Neural cell (in vitro differentiated cells): Measurements from ENCODE around the gene GSK3B. TPM values are rescaled to one million over a fixed set of nuclear protein-coding genes. Genes with fewer than 3 reads are reported as not detected.

Source experiments
- H2AFZ ChIP-seq: fragments of 200-600, 300-800 bp; sonication (generic), shearing (Covaris generic); 2 replicates; pipeline ENCODE4 v1.6.0; 2014; ENCODE audit warnings: low read depth, mild to moderate bottlenecking, antibody characterized with exemption, low read length, moderate library complexity
- H3F3A ChIP-seq: fragments of 200-600 bp; shearing (Covaris generic); 2 replicates; pipeline ENCODE4 v1.6.1; 2016; ENCODE audit warnings: mild to moderate bottlenecking, moderate library complexity, mixed read lengths, antibody characterized with exemption, low read length; ENCODE audit not compliant: insufficient read depth, poor library complexity, severe bottlenecking
- H3K27ac ChIP-seq: fragments of 200-600, 300-800 bp; sonication (generic), shearing (Covaris generic); 2 replicates; pipeline ENCODE4 v1.5.1; 2014; ENCODE audit warnings: mild to moderate bottlenecking, low read length, moderate library complexity
- H3K27me3 ChIP-seq: fragments of 300-800, 200-600 bp; sonication (generic), shearing (Covaris generic); 2 replicates; pipeline ENCODE4 v1.6.0; 2014; ENCODE audit warnings: mild to moderate bottlenecking, low read depth, low read length, moderate library complexity; ENCODE audit not compliant: insufficient read depth
- H3K36me3 ChIP-seq: fragments of 300-800, 200-600 bp; sonication (generic), shearing (Covaris generic); 2 replicates; pipeline ENCODE4 v1.5.1; 2014; ENCODE audit warnings: mild to moderate bottlenecking, antibody characterized with exemption, low read length, moderate library complexity; ENCODE audit not compliant: insufficient read depth
- H3K4me2 ChIP-seq: fragments of 300-800, 200-600 bp; sonication (generic), shearing (Covaris generic); 2 replicates; pipeline ENCODE4 v1.6.0; 2014; ENCODE audit warnings: mild to moderate bottlenecking, low read length
- H3K4me3 ChIP-seq: fragments of 300-800, 200-600 bp; sonication (generic), shearing (Covaris generic); 2 replicates; pipeline ENCODE4 v1.5.1; 2014; ENCODE audit warnings: mild to moderate bottlenecking, low read length, moderate library complexity
- H3K79me2 ChIP-seq: fragments of 200-600 bp; shearing (Covaris generic); replicated peaks from 2 replicates; pipeline ENCODE4 v1.6.0; 2014; ENCODE audit warnings: mild to moderate bottlenecking, low read length, moderate library complexity; ENCODE audit not compliant: insufficient read depth
- H3K9ac ChIP-seq: fragments of 300-800, 200-600 bp; sonication (generic), shearing (Covaris generic); 2 replicates; pipeline ENCODE4 v1.6.1; 2016; ENCODE audit warnings: mild to moderate bottlenecking, low read length, mixed read lengths
- H3K9me2 ChIP-seq: fragments of 200-600 bp; shearing (Covaris generic); 2 replicates; pipeline ENCODE4 v1.6.1; 2016; ENCODE audit warnings: mild to moderate bottlenecking, low read length, mixed read lengths; ENCODE audit not compliant: insufficient read depth
- H3K9me3 ChIP-seq: fragments of 200-600, 300-800 bp; sonication (generic), shearing (Covaris generic); 2 replicates; pipeline ENCODE4 v1.6.1; 2016; ENCODE audit warnings: mild to moderate bottlenecking, mixed run types, low read length, moderate library complexity, mixed read lengths
- H4K20me1 ChIP-seq: fragments of 200-600 bp; shearing (Covaris generic); 2 replicates; pipeline ENCODE4 v1.6.1; 2016; ENCODE audit warnings: mild to moderate bottlenecking, mixed run types; ENCODE audit not compliant: insufficient read depth
- EP300 ChIP-seq: fragments of 450-650 bp; conservative IDR thresholded peaks from 2 replicates; pipeline ENCODE4 v1.6.1; 2014; ENCODE audit warnings: antibody characterized with exemption, mild to moderate bottlenecking, moderate library complexity; ENCODE audit not compliant: poor library complexity, severe bottlenecking
- EZH2 ChIP-seq: fragments of 200-600, 300-800 bp; shearing (Covaris generic), sonication (generic); IDR thresholded peaks from 2 replicates; pipeline ENCODE4 v1.6.1; 2014; ENCODE audit warnings: antibody characterized with exemption, low read length, borderline replicate concordance, mild to moderate bottlenecking; ENCODE audit not compliant: insufficient read depth, poor library complexity, severe bottlenecking
- MXI1 ChIP-seq: fragments of 450-650 bp; conservative IDR thresholded peaks from 2 replicates; pipeline ENCODE4 v1.6.1; 2014; ENCODE audit warnings: antibody characterized with exemption, mild to moderate bottlenecking; ENCODE audit not compliant: poor library complexity, severe bottlenecking
- POLR2AphosphoS5 ChIP-seq: IDR thresholded peaks from 2 replicates; pipeline ENCODE4 v1.6.1; 2012
- RAD21 ChIP-seq: fragments of 450-650 bp; conservative IDR thresholded peaks from 2 replicates; pipeline ENCODE4 v1.6.1; 2014; ENCODE audit warnings: antibody characterized with exemption, mild to moderate bottlenecking, moderate library complexity
- SMC3 ChIP-seq: fragments of 450-650 bp; conservative IDR thresholded peaks from 2 replicates; pipeline ENCODE4 v1.6.1; 2014; ENCODE audit warnings: antibody characterized with exemption, mild to moderate bottlenecking, moderate library complexity; ENCODE audit not compliant: poor library complexity
- TAF1 ChIP-seq: IDR thresholded peaks from 2 replicates; pipeline ENCODE4 v1.6.1; 2012; ENCODE audit warnings: low read depth
- polyA plus RNA-seq: library from polyadenylated mRNA; depleted of rRNA; stranded (reverse); fragments of >200 nt; gene quantifications from 2 replicates; pipeline ENCODE4 v1.2.3, GENCODE V29; 2014
- TF ChIP-seq, protein P1 (sequence below): IDR thresholded peaks from 2 replicates; pipeline ENCODE4 v1.6.1; 2012; ENCODE audit warnings: borderline replicate concordance
- TF ChIP-seq, protein P2 (sequence below): fragments of 450-650 bp; IDR thresholded peaks from 2 replicates; pipeline ENCODE4 v1.5.1; 2014; ENCODE audit warnings: antibody characterized with exemption, mild to moderate bottlenecking, moderate library complexity; ENCODE audit not compliant: poor library complexity, severe bottlenecking

GSK3B gene
- polyA plus RNA-seq, 1 donor from 2014 or later = 48.5 TPM

DNA sequence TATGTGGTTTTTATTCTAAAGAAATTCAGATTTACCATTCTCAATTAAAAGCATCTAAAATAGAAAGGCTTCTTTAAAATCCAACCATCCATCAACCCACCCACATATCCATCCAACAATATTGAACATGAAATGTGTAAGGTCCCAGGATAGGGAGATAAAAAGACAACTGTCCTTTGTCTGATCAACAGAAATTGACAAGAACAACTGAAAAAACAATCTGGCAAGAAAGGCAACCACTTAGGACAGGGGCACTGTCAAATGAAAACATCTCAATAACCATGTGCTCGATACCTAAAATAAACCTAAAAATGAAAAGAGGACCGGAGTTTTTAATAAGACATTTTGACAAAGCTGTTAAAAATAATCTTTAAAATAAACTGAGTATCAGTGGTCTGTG, 245.1 kb downstream of the GSK3B start:
- Histone ChIP-seq H3K27me3 (no peaks in the 10 kb centered on the region), H3K36me3 (no peaks in the 10 kb centered on the region), H3K4me2 (no peak overlapping the region), H3K9ac (no peak overlapping the region), H3K27ac (no peak overlapping the region), H3K79me2 (no peaks in the 10 kb centered on the region), H2AFZ (no peak overlapping the region), H4K20me1 (no peaks in the 10 kb centered on the region), H3K9me3 (no peaks in the 10 kb centered on the region), H3F3A (no peaks in the 10 kb centered on the region), H3K9me2 (no peaks in the 10 kb centered on the region), H3K4me3 (no peak overlapping the region)
- TF ChIP-seq EZH2 (no peak), EP300 (no peak), TAF1 (no peak), SMC3 (no peak), MXI1 (no peak), RAD21 (no peak), POLR2AphosphoS5 (no peak)
- TF ChIP-seq, protein P1, sequence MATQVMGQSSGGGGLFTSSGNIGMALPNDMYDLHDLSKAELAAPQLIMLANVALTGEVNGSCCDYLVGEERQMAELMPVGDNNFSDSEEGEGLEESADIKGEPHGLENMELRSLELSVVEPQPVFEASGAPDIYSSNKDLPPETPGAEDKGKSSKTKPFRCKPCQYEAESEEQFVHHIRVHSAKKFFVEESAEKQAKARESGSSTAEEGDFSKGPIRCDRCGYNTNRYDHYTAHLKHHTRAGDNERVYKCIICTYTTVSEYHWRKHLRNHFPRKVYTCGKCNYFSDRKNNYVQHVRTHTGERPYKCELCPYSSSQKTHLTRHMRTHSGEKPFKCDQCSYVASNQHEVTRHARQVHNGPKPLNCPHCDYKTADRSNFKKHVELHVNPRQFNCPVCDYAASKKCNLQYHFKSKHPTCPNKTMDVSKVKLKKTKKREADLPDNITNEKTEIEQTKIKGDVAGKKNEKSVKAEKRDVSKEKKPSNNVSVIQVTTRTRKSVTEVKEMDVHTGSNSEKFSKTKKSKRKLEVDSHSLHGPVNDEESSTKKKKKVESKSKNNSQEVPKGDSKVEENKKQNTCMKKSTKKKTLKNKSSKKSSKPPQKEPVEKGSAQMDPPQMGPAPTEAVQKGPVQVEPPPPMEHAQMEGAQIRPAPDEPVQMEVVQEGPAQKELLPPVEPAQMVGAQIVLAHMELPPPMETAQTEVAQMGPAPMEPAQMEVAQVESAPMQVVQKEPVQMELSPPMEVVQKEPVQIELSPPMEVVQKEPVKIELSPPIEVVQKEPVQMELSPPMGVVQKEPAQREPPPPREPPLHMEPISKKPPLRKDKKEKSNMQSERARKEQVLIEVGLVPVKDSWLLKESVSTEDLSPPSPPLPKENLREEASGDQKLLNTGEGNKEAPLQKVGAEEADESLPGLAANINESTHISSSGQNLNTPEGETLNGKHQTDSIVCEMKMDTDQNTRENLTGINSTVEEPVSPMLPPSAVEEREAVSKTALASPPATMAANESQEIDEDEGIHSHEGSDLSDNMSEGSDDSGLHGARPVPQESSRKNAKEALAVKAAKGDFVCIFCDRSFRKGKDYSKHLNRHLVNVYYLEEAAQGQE = no peak
- TF ChIP-seq, protein P2, sequence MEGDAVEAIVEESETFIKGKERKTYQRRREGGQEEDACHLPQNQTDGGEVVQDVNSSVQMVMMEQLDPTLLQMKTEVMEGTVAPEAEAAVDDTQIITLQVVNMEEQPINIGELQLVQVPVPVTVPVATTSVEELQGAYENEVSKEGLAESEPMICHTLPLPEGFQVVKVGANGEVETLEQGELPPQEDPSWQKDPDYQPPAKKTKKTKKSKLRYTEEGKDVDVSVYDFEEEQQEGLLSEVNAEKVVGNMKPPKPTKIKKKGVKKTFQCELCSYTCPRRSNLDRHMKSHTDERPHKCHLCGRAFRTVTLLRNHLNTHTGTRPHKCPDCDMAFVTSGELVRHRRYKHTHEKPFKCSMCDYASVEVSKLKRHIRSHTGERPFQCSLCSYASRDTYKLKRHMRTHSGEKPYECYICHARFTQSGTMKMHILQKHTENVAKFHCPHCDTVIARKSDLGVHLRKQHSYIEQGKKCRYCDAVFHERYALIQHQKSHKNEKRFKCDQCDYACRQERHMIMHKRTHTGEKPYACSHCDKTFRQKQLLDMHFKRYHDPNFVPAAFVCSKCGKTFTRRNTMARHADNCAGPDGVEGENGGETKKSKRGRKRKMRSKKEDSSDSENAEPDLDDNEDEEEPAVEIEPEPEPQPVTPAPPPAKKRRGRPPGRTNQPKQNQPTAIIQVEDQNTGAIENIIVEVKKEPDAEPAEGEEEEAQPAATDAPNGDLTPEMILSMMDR = no peak

DNA sequence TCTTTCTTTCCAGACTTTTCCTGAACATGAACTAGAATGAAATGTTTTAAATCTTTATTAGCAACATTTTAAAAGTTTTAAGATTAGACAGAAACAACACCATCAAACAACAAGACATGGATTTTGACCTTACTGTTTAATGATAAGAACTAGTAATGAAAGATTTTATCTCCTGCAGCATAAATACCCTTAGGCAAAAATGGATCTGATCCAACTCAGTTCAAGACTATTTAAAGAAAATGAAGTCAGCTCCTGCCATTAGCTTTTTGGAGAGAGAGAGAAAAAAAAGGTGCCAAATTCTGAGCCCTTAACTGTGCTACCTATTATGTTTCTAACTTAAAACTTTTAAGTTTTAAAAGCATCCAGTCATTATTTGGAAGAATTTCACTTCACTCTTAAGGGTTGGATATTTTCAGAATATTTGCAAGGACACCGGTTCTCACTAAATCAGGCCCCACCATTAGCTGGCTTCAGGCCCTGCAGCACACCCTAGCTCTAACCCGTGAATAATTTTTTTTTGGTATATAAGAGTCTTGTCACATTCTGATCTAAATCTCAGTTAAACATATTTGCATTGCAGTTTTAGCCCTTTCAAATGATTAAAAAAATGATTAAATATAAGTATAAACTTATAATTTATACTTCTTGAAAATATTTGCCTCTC, 252.3 kb downstream of the GSK3B start:
- Histone ChIP-seq H3K27me3 (no peaks in the 10 kb centered on the region), H3K4me2 (no peak overlapping the region), H3K9me3 (no peaks in the 10 kb centered on the region), H4K20me1 (no peaks in the 10 kb centered on the region), H3K9ac (no peak overlapping the region), H2AFZ (no peak overlapping the region), H3K9me2 (no peaks in the 10 kb centered on the region), H3K4me3 (no peak overlapping the region), H3K36me3 (peaks cover under 1% of the 10 kb centered on the region), H3F3A (no peaks in the 10 kb centered on the region), H3K27ac (no peak overlapping the region), H3K79me2 (no peaks in the 10 kb centered on the region)
- TF ChIP-seq, protein P2 = no peak
- TF ChIP-seq RAD21 (no peak), EZH2 (no peak), MXI1 (no peak), POLR2AphosphoS5 (no peak), SMC3 (no peak), TAF1 (no peak), EP300 (no peak)
- TF ChIP-seq, protein P1 = no peak
